A549 (cell line): ENCODE results near the gene OR4B1. TPM values are rescaled to one million over a fixed set of nuclear protein-coding genes. Genes with fewer than 3 reads are reported as not detected.

Experiments
- ATAC-seq, 2 experiments: fragments of 200-7000 bp in 1 of 2; fragments of >200 bp in 1 of 2; cut with Nextera tagmentation in 1 of 2; cut with Tn5 transposase in 1 of 2; 3 replicates each; pipeline versions ENCODE4 v1.8.0 to v1.9.1; 2018 to 2020; ENCODE audit warnings: mild to moderate bottlenecking in 1 of 2, moderate library complexity in 1 of 2
- CTCF ChIA-PET: fragments of 300-600 bp; sonication (Branson Sonifier 250); formaldehyde crosslinking; extraction: SDS; loops from one replicate; lab custom pipeline; 2021; ENCODE audit warnings: antibody characterized with exemption, inconsistent platforms; lab: Yijun Ruan, JAX
- POLR2A ChIA-PET: fragments of 350-600 bp; formaldehyde crosslinking; extraction: SDS; loops from one replicate; lab custom pipeline; 2021; ENCODE audit warnings: antibody characterized with exemption, inconsistent platforms; lab: Yijun Ruan, JAX
- DNase-seq, 2 experiments: peaks; one replicate each; pipeline versions ENCODE4 v3.0.0 to v3.0.0-alpha.2; 2011 to 2016; ENCODE audit warnings: low read depth in 1 of 2, low spot score in 1 of 2
- FAIRE-seq: peaks from 2 replicates; lab custom pipeline; 2011; peaks lifted over from hg19 to GRCh38; lab: Jason Lieb, UNC
- H3K27ac ChIP-seq, 2 experiments: fragments of >200 bp; sonication (Bioruptor Twin); formaldehyde crosslinking; 3 replicates each; pipeline ENCODE4 v1.5.1; 2016 to 2017
- H3K4me1 ChIP-seq: fragments of >200 bp; sonication (Bioruptor Twin); formaldehyde crosslinking; 3 replicates; pipeline ENCODE4 v1.6.1; 2016
- H3K4me2 ChIP-seq: fragments of >200 bp; sonication (Bioruptor Twin); formaldehyde crosslinking; 3 replicates; pipeline ENCODE4 v1.6.1; 2016
- H3K4me3 ChIP-seq: fragments of >200 bp; sonication (Bioruptor Twin); formaldehyde crosslinking; 3 replicates; pipeline ENCODE4 v1.5.1; 2016
- H3K9me3 ChIP-seq: fragments of >200 bp; sonication (Bioruptor Twin); formaldehyde crosslinking; 3 replicates; pipeline ENCODE4 v1.6.1; 2016
- BHLHE40 ChIP-seq: IDR thresholded peaks from 2 replicates; pipeline ENCODE4 v1.6.1; 2012; ENCODE audit warnings: low read depth, low read length, inconsistent platforms
- CBX2 ChIP-seq: fragments of 200-600 bp; sonication (generic); IDR thresholded peaks from 2 replicates; pipeline ENCODE4 v1.6.1; 2016; ENCODE audit warnings: low read depth, mild to moderate bottlenecking, borderline replicate concordance
- CHD4 ChIP-seq: fragments of 200-600 bp; sonication (generic); IDR thresholded peaks from 2 replicates; pipeline ENCODE4 v1.6.1; 2016; ENCODE audit warnings: antibody characterized with exemption, mild to moderate bottlenecking, borderline replicate concordance
- EHF ChIP-seq: fragments of 250-450 bp; sonication (Bioruptor Pico); IDR thresholded peaks from 2 replicates; pipeline ENCODE4 v1.5.0; 2020; ENCODE audit warnings: mild to moderate bottlenecking
- EHMT2 ChIP-seq: fragments of 200-600 bp; sonication (generic); IDR thresholded peaks from 2 replicates; pipeline ENCODE4 v1.6.1; 2016; ENCODE audit warnings: antibody characterized with exemption, low read depth, mild to moderate bottlenecking, moderate library complexity
- FOXS1 ChIP-seq: fragments of 250-450 bp; sonication (Bioruptor Pico); IDR thresholded peaks from 2 replicates; pipeline ENCODE4 v1.5.0; 2020; ENCODE audit warnings: mild to moderate bottlenecking, moderate library complexity
- HOXA7 ChIP-seq: fragments of 250-450 bp; sonication (Bioruptor Pico); IDR thresholded peaks from 2 replicates; pipeline ENCODE4 v1.5.0; 2020; ENCODE audit warnings: mild to moderate bottlenecking, moderate library complexity
- HOXB13 ChIP-seq: fragments of 250-450 bp; sonication (Bioruptor Pico); IDR thresholded peaks from 2 replicates; pipeline ENCODE4 v1.5.0; 2020; ENCODE audit warnings: low read depth, mild to moderate bottlenecking, moderate library complexity
- MAZ ChIP-seq: fragments of 150-350 bp; IDR thresholded peaks from 2 replicates; pipeline ENCODE4 v1.6.1; 2014; ENCODE audit warnings: antibody characterized with exemption, low read depth, low read length, borderline replicate concordance
- MYC ChIP-seq: IDR thresholded peaks from 2 replicates; pipeline ENCODE4 v1.6.1; 2012; ENCODE audit warnings: mild to moderate bottlenecking, inconsistent platforms, low read length, improper control_type of control experiment, borderline replicate concordance
- NFE2L2 ChIP-seq: fragments of 150-350 bp; conservative IDR thresholded peaks from 2 replicates; pipeline ENCODE4 v1.6.1; 2014; ENCODE audit warnings: low read length
- NPAS2 ChIP-seq: fragments of 250-450 bp; sonication (Bioruptor Pico); IDR thresholded peaks from 2 replicates; pipeline ENCODE4 v1.8.0; 2022; ENCODE audit warnings: mild to moderate bottlenecking, moderate library complexity, borderline replicate concordance
- NR3C1 ChIP-seq: fragments of >200 bp; sonication (Bioruptor Twin); formaldehyde crosslinking; IDR thresholded peaks from 3 replicates; pipeline ENCODE4 v1.6.1; 2017
- PBX3 ChIP-seq: IDR thresholded peaks from 2 replicates; pipeline ENCODE4 v1.6.1; 2012
- REST ChIP-seq: fragments of 200-600 bp; sonication (generic); IDR thresholded peaks from 2 replicates; pipeline ENCODE4 v1.6.1; 2016; ENCODE audit warnings: antibody characterized with exemption, mild to moderate bottlenecking, moderate library complexity
- RFX5 ChIP-seq: fragments of 450-650 bp; IDR thresholded peaks from 2 replicates; pipeline ENCODE4 v1.7.1; 2014; ENCODE audit warnings: antibody characterized with exemption, mild to moderate bottlenecking, moderate library complexity
- SMC3 ChIP-seq: fragments of >200 bp; sonication (Bioruptor Twin); formaldehyde crosslinking; IDR thresholded peaks from 3 replicates; pipeline ENCODE4 v1.6.1; 2018; ENCODE audit warnings: inconsistent platforms
- TFCP2L1 ChIP-seq: fragments of 250-450 bp; sonication (Bioruptor Pico); IDR thresholded peaks from 2 replicates; pipeline ENCODE4 v1.5.0; 2021; ENCODE audit warnings: mild to moderate bottlenecking
- TP53 ChIP-seq: fragments of 250-450 bp; sonication (Bioruptor Pico); IDR thresholded peaks from 2 replicates; pipeline ENCODE4 v1.5.0; 2021; ENCODE audit warnings: mild to moderate bottlenecking, moderate library complexity
- USF2 ChIP-seq: fragments of 450-650 bp; IDR thresholded peaks from 2 replicates; pipeline ENCODE4 v1.6.1; 2014; ENCODE audit warnings: antibody characterized with exemption
- ZC3H11A ChIP-seq: fragments of 450-650 bp; IDR thresholded peaks from 2 replicates; pipeline ENCODE4 v1.6.1; 2014; ENCODE audit warnings: antibody characterized with exemption, mild to moderate bottlenecking
- ZNF302 ChIP-seq: fragments of 250-450 bp; sonication (Bioruptor Pico); IDR thresholded peaks from 2 replicates; pipeline ENCODE4 v1.9.0; 2021; ENCODE audit warnings: inconsistent platforms, mild to moderate bottlenecking, moderate library complexity
- ZSCAN20 ChIP-seq: fragments of 250-450 bp; sonication (Bioruptor Pico); IDR thresholded peaks from 2 replicates; pipeline ENCODE4 v1.8.0; 2022; ENCODE audit warnings: mild to moderate bottlenecking, moderate library complexity
- WGBS: methylation state at CpG from one replicate; pipeline ENCODE4 v1.1.6; 2017; ENCODE audit errors: missing lambda C conversion rate; 5-methylcytosine and 5-hydroxymethylcytosine counted together
- polyA minus RNA-seq: library from RNA; depleted of rRNA, polyadenylated mRNA; stranded (reverse); fragments of >200 nt; gene quantifications from 2 replicates; pipeline ENCODE4 v1.2.3, GENCODE V29; 2011; rRNA and poly(A)+ RNA removed
- polyA plus RNA-seq, 4 experiments: library from polyadenylated mRNA; depleted of rRNA in 3 of 4; stranded (reverse); fragments of >200 nt; fragmentation: RNase III in 1 of 4; extraction: RNeasy Plus Mini Kit Qiagen cat#74134 plus additional on column Dnase treatment in 1 of 4; gene quantifications; 2 replicates in 3 of 4; 3 replicates in 1 of 4; pipeline ENCODE4 v1.2.3, GENCODE V29; 2011 to 2017
- TF ChIP-seq, protein P1 (sequence below): fragments of >200 bp; sonication (Bioruptor Twin); formaldehyde crosslinking; IDR thresholded peaks from 3 replicates; pipeline ENCODE4 v1.6.1; 2016
- TF ChIP-seq, protein P2 (sequence below): fragments of 250-450 bp; sonication (Bioruptor Pico); IDR thresholded peaks from 2 replicates; pipeline ENCODE4 v1.5.0; 2020; ENCODE audit warnings: low read depth, mild to moderate bottlenecking, moderate library complexity

Gene OR4B1, protein sequence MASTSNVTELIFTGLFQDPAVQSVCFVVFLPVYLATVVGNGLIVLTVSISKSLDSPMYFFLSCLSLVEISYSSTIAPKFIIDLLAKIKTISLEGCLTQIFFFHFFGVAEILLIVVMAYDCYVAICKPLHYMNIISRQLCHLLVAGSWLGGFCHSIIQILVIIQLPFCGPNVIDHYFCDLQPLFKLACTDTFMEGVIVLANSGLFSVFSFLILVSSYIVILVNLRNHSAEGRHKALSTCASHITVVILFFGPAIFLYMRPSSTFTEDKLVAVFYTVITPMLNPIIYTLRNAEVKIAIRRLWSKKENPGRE
- polyA plus RNA-seq (2011; rRNA removed) (not detected in 2 replicates), polyA plus RNA-seq (2017; fragmentation: RNase III; extraction: RNeasy Plus Mini Kit Qiagen cat#74134 plus additional on column Dnase treatment) (not detected in 3 replicates), polyA minus RNA-seq (0.29 TPM in 1 of 2 replicates, not detected in the other)
- polyA plus RNA-seq (2012; cell fraction: cytosol; rRNA removed): not detected in 2 replicates
- polyA plus RNA-seq (2012; cell fraction: nucleus; rRNA removed): not detected in 2 replicates

DNA sequence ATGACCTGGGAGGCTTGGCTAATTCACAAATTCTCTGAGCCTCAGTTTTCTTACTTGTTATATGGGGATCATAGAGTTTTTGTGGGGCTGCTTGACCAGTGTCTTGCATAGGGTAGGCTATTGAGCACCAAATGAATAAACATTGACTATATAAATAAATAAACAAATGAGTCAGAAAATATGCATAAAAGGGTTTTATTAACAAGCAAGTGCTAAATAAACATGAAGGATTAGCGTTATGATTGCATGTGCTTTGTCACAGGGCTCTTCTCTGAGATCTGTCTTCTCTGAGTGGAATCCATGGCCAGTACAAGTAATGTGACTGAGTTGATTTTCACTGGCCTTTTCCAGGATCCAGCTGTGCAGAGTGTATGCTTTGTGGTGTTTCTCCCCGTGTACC is at the start of gene OR4B1:
TSS of gene OR4B1 (plus strand) at position 301 of the 400 bp plus-strand sequence. CDS start at position 301, 0 bp downstream.
- ATAC-seq (no peak), DNase-seq (no peak), FAIRE-seq (no peak)
- TF ChIP-seq ZNF302: no peak
- TF ChIP-seq BHLHE40: no peak
- TF ChIP-seq CHD4: no peak
- TF ChIP-seq SMC3: no peak
- no peak for TF ChIP-seq FOXS1 (CRISPR knock-in tag)
- TF ChIP-seq USF2: no peak
- no peak for TF ChIP-seq MAZ
- no peak for TF ChIP-seq MYC
- no peak for TF ChIP-seq RFX5
- no peak for TF ChIP-seq EHMT2
- TF ChIP-seq, protein P1, sequence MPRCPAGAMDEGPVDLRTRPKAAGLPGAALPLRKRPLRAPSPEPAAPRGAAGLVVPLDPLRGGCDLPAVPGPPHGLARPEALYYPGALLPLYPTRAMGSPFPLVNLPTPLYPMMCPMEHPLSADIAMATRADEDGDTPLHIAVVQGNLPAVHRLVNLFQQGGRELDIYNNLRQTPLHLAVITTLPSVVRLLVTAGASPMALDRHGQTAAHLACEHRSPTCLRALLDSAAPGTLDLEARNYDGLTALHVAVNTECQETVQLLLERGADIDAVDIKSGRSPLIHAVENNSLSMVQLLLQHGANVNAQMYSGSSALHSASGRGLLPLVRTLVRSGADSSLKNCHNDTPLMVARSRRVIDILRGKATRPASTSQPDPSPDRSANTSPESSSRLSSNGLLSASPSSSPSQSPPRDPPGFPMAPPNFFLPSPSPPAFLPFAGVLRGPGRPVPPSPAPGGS: no peak
- Histone ChIP-seq H3K4me3 (no peak within 1 kb of the TSS), H3K9me3 (no peaks in the 10 kb centered on the region), H3K4me2 (no peak within 1 kb of the TSS), H3K27ac (no peak within 1 kb of the TSS), H3K4me1 (no peaks in the 10 kb centered on the region)
- ChIA-PET POLR2A (no interaction called here), CTCF (no interaction called here)
- WGBS: 0% methylated on average over 2 of the region's 2 CpGs

DNA sequence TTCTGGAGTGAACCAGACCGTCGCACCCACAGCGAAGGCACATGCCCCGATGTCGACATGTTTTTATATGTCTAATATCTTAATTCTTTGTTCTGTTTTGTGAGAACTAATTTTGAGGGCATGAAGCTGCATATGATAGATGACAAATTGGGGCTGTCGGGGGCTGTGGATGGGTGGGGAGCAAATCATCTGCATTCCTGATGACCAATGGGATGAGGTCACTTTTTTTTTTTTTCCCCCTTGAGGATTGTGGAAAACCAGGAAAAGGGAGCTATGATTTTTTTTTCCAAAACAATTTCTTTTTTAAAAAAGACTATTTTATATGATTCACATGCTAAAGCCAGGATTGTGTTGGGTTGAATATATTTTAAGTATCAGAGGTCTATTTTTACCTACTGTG is 49.2 kb upstream of the OR4B1 start:
- whole genome bisulfite sequencing: 94% methylated on average over 6 of the region's 6 CpGs

More for the DNA sequence above, 49.2 kb upstream of the OR4B1 start:
- FAIRE-seq (no peak), ATAC-seq (no peak), DNase-seq (no peak)
- no peak overlapping the region for H3K4me3 ChIP-seq
- H3K27ac ChIP-seq: no peak overlapping the region
- ChIA-PET CTCF (no interaction called here), POLR2A (no interaction called here)
- H3K4me2 ChIP-seq: no peak overlapping the region
- H3K4me1 ChIP-seq: peaks cover 34% of the 10 kb centered on the region; the same call in 2 of the 3 replicates
- no peaks in the 10 kb centered on the region for H3K9me3 ChIP-seq
- TF ChIP-seq CBX2 (no peak), HOXA7 (no peak), NPAS2 (no peak), FOXS1 (CRISPR knock-in tag) (no peak), NR3C1 (no peak), TP53 (no peak), ZNF302 (no peak), TFCP2L1 (CRISPR knock-in tag) (no peak), ZSCAN20 (CRISPR knock-in tag) (no peak), NFE2L2 (no peak), EHF (CRISPR knock-in tag) (no peak), ZC3H11A (no peak), HOXB13 (CRISPR knock-in tag) (no peak), PBX3 (no peak), REST (no peak)
- TF ChIP-seq, protein P2, sequence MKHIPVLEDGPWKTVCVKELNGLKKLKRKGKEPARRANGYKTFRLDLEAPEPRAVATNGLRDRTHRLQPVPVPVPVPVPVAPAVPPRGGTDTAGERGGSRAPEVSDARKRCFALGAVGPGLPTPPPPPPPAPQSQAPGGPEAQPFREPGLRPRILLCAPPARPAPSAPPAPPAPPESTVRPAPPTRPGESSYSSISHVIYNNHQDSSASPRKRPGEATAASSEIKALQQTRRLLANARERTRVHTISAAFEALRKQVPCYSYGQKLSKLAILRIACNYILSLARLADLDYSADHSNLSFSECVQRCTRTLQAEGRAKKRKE (CRISPR knock-in tag): no peak
